PC-9 (cell line): ENCODE results near the gene SHISA5. TPM values are rescaled to one million over a fixed set of nuclear protein-coding genes. Genes with fewer than 3 reads are reported as not detected.

Source experiments
- BruUV-seq: library from RNA; stranded (reverse); fragments of 400-500 nt; replicated peaks from 2 replicates; lab custom pipeline; 2021; lab: Mats Ljungman, UMichigan
- CTCF ChIA-PET: fragments of 300-600 bp; sonication (Branson Sonifier 250); formaldehyde crosslinking; loops from one replicate; lab custom pipeline; 2022; ENCODE audit warnings: antibody characterized with exemption; lab: Charles Lee
- POLR2A ChIA-PET: fragments of 300-600 bp; sonication (Branson Sonifier 250); formaldehyde crosslinking; loops from one replicate; lab custom pipeline; 2022; ENCODE audit warnings: antibody characterized with exemption; ENCODE audit not compliant: unreplicated experiment; lab: Charles Lee
- DNase-seq, 2 experiments: peaks; one replicate each; pipeline versions ENCODE4 v3.0.0 to v3.0.0-alpha.2; 2015 to 2022; ENCODE audit warnings: mixed read lengths in 1 of 2
- H2AFZ ChIP-seq: fragments of 200-600 bp; sonication (generic); 2 replicates; pipeline ENCODE4 v1.8.1; 2017; ENCODE audit warnings: antibody characterized with exemption
- H3F3A ChIP-seq: fragments of 200-600 bp; sonication (generic); 2 replicates; pipeline ENCODE4 v1.8.1; 2017; ENCODE audit warnings: antibody characterized with exemption, mild to moderate bottlenecking, low read depth; ENCODE audit not compliant: insufficient read depth
- H3K27ac ChIP-seq: fragments of 200-600 bp; sonication (generic); 2 replicates; pipeline ENCODE4 v1.6.1; 2016; ENCODE audit warnings: mixed run types
- H3K27me3 ChIP-seq: fragments of 200-600 bp; sonication (generic); 2 replicates; pipeline ENCODE4 v1.6.1; 2016; ENCODE audit warnings: low read depth, mixed run types; ENCODE audit not compliant: insufficient read depth
- H3K36me3 ChIP-seq: fragments of 200-600 bp; sonication (generic); 2 replicates; pipeline ENCODE4 v1.6.1; 2016; ENCODE audit warnings: low read depth, mixed run types
- H3K4me1 ChIP-seq: fragments of 200-600 bp; sonication (generic); replicated peaks from 2 replicates; pipeline ENCODE4 v1.6.1; 2016; ENCODE audit warnings: mixed run types; ENCODE audit not compliant: insufficient read depth
- H3K4me2 ChIP-seq: fragments of 200-600 bp; sonication (generic); 2 replicates; pipeline ENCODE4 v1.6.1; 2017; ENCODE audit warnings: mixed run types
- H3K4me3 ChIP-seq: fragments of 200-600 bp; sonication (generic); 2 replicates; pipeline ENCODE4 v1.6.1; 2016; ENCODE audit warnings: mixed run types
- H3K79me2 ChIP-seq: fragments of 200-600 bp; sonication (generic); 2 replicates; pipeline ENCODE4 v1.6.1; 2017; ENCODE audit warnings: low read depth, mixed run types
- H3K9me2 ChIP-seq: fragments of 200-600 bp; sonication (generic); 2 replicates; pipeline ENCODE4 v1.8.1; 2017; ENCODE audit warnings: mild to moderate bottlenecking; ENCODE audit not compliant: insufficient read depth
- H3K9me3 ChIP-seq: fragments of 200-600 bp; sonication (generic); 2 replicates; pipeline ENCODE4 v1.8.1; 2016; ENCODE audit warnings: low read depth; ENCODE audit not compliant: insufficient read depth
- H4K20me1 ChIP-seq: fragments of 200-600 bp; sonication (generic); 2 replicates; pipeline ENCODE4 v1.8.1; 2017; ENCODE audit not compliant: insufficient read depth
- EZH2 ChIP-seq: fragments of 200-600 bp; sonication (generic); IDR thresholded peaks from 2 replicates; pipeline ENCODE4 v1.8.0; 2017; ENCODE audit warnings: antibody characterized with exemption, low read depth
- intact Hi-C: fragments of 100-400 bp; cut with micrococcal nuclease; formaldehyde crosslinking; loops from one replicate; pipeline ENCODE4 v1.10.0; 2022; ENCODE audit not compliant: unreplicated experiment
- total RNA-seq: library from RNA; stranded (reverse); gene quantifications from 2 replicates; pipeline ENCODE4 v1.2.3, GENCODE V29; 2021
- TF ChIP-seq, protein P1 (sequence below): fragments of 200-600 bp; sonication (generic); conservative IDR thresholded peaks from 2 replicates; pipeline ENCODE4 v1.6.1; 2017; ENCODE audit warnings: mixed run types, antibody characterized with exemption, mild to moderate bottlenecking, moderate library complexity

The SHISA5 gene
- total RNA-seq, 1 experiment from 2014 or later: 133 TPM

DNA sequence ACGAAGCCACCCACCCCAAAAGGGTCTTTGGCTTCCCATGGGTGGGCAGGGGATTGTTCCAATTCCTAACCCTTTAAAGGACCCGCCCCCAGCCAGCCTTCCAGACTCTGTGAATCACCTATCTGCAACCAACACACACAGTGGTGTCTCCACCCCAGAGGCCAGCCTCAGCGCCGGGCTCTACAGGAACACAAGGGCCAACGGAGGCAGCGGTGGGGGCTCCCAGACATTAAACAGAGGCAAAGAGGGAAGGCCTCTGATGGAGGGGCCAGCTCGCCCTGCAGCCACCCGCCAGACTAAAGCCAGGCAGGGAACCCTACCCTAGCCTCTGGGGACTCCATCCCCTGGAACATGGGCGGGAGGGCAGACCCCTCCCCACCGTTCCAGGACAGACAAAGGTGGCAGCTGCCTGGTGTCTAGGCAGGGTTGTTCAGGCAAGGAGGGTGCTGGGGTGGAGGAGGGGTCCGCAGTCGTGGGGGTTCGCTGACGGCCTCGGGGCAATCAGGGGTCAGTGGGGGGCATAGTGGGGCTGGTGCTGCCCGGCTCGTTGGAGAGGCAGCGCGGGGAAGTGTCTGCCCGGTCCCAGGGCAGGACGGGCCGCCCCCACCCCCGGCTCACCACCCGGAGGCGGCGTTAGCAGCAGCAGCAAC is 448 bp downstream of the SHISA5 start:
- Histone ChIP-seq H3K27me3 (no peaks in the 10 kb centered on the region), H3K9me3 (no peaks in the 10 kb centered on the region), H3K79me2 (peaks cover 18% of the 10 kb centered on the region), H3K27ac (0 out of 2 replicates have a peak overlapping the region, but pooled peaks have one; percentile 16), H3K4me1 (peaks cover 70% of the 10 kb centered on the region), H3K4me2 (peak overlapping the region; percentile 93), H2AFZ (peak overlapping the region; percentile 91), H4K20me1 (no peaks in the 10 kb centered on the region), H3K9me2 (no peaks in the 10 kb centered on the region), H3F3A (peaks cover 25% of the 10 kb centered on the region), H3K36me3 (no peaks in the 10 kb centered on the region), H3K4me3 (peak overlapping the region; percentile 71)
- no TSS peak for BruUV-seq
- intact Hi-C loops: loop anchor here (10.0 kb wide), 1 partner anchor 411 kb away; the partner anchor contains the start of gene ARIH2
- peak in 1 of 2 experiments; percentile 38 for DNase-seq
- ChIA-PET POLR2A (no interaction called here), CTCF (interaction anchor here (0.6 kb wide), 1 partner anchor 64 kb away, joined by 8 read pairs; no protein-coding TSS in a partner anchor)
- TF ChIP-seq, protein P1, sequence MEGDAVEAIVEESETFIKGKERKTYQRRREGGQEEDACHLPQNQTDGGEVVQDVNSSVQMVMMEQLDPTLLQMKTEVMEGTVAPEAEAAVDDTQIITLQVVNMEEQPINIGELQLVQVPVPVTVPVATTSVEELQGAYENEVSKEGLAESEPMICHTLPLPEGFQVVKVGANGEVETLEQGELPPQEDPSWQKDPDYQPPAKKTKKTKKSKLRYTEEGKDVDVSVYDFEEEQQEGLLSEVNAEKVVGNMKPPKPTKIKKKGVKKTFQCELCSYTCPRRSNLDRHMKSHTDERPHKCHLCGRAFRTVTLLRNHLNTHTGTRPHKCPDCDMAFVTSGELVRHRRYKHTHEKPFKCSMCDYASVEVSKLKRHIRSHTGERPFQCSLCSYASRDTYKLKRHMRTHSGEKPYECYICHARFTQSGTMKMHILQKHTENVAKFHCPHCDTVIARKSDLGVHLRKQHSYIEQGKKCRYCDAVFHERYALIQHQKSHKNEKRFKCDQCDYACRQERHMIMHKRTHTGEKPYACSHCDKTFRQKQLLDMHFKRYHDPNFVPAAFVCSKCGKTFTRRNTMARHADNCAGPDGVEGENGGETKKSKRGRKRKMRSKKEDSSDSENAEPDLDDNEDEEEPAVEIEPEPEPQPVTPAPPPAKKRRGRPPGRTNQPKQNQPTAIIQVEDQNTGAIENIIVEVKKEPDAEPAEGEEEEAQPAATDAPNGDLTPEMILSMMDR: no peak
- TF ChIP-seq EZH2: no peak

- Histone ChIP-seq H3K79me2 (peaks cover 18% of the 10 kb centered on the region), H3K27ac (0 out of 2 replicates have a peak overlapping the region, but pooled peaks have one; percentile 16), H2AFZ (no peak overlapping the region), H3K9me2 (no peaks in the 10 kb centered on the region), H3K4me2 (peak overlapping the region; percentile 93), H3F3A (peaks cover 18% of the 10 kb centered on the region), H4K20me1 (no peaks in the 10 kb centered on the region), H3K27me3 (no peaks in the 10 kb centered on the region), H3K4me1 (peaks cover 62% of the 10 kb centered on the region), H3K4me3 (peak overlapping the region; percentile 71; the same call in 1 of the 2 replicates), H3K9me3 (no peaks in the 10 kb centered on the region), H3K36me3 (no peaks in the 10 kb centered on the region)
- no TSS peak for BruUV-seq
- intact Hi-C loops: loop anchor here (10.0 kb wide), 1 partner anchor 412 kb away; the partner anchor contains the start of gene ARIH2
- ChIA-PET CTCF (no interaction called here), POLR2A (no interaction called here)
- TF ChIP-seq, protein P1: no peak
- TF ChIP-seq EZH2: no peak
- DNase-seq: no peak
These were observed 1.2 kb downstream of the SHISA5 start for GRCh38 chr3:48502728-48503168.

DNA sequence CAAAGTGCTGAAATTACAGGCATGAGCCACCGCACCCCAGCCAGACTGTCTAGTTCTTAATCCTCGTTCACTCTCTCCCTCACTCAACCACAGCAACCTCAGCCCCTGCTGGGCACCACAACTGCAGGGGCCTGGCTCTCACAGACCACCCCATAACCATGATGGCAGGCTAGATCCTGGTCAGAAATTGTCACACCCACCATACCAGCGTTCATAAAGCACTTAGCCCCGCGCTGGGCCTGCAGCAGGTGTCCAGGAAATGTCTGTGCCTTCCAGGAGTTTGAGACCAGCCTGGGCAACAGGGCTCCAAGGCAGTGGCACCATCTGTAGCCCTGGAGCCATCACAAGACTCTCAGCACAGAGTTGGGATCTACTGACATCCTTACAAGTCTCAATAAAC is 1.9 kb downstream of the SHISA5 start:
- BruUV-seq: no TSS peak
- POLR2A ChIA-PET: no interaction called here
- no peak overlapping the region for H3K4me2 ChIP-seq

More for the DNA sequence above, 1.9 kb downstream of the SHISA5 start:
- no peaks in the 10 kb centered on the region for H4K20me1 ChIP-seq
- H3K9me3 ChIP-seq: no peaks in the 10 kb centered on the region
- peaks cover 60% of the 10 kb centered on the region for H3K4me1 ChIP-seq
- no peak overlapping the region for H2AFZ ChIP-seq
- H3K79me2 ChIP-seq: peaks cover 18% of the 10 kb centered on the region
- H3K27ac ChIP-seq: no peak overlapping the region
- H3K36me3 ChIP-seq: no peaks in the 10 kb centered on the region
- DNase-seq: no peak
- intact Hi-C loops: loop anchor here (10.0 kb wide), 1 partner anchor 413 kb away; the partner anchor contains the start of gene ARIH2
- CTCF ChIA-PET: interaction anchor here (1.2 kb wide), 1 partner anchor 29 kb away, joined by 9 read pairs; no protein-coding TSS in a partner anchor
- no peaks in the 10 kb centered on the region for H3K27me3 ChIP-seq
- H3F3A ChIP-seq: peaks cover 14% of the 10 kb centered on the region
- H3K4me3 ChIP-seq: no peak overlapping the region
- TF ChIP-seq, protein P1: no peak
- no peak for TF ChIP-seq EZH2
- no peaks in the 10 kb centered on the region for H3K9me2 ChIP-seq
